Parathyroid adenoma (tissue), 2 donors: ENCODE measurements around the gene ECEL1.

ENCODE experiments used
- H2AFZ ChIP-seq: fragments of 300-600 bp; sonication (generic); one replicate; pipeline ENCODE4 v1.7.0; 2017; ENCODE audit warnings: antibody characterized with exemption, mild to moderate bottlenecking
- H3K27ac ChIP-seq: fragments of 300-600 bp; sonication (generic); one replicate; pipeline ENCODE4 v1.7.0; 2017
- H3K27me3 ChIP-seq: fragments of 300-600 bp; sonication (generic); one replicate; pipeline ENCODE4 v1.7.0; 2017; ENCODE audit warnings: low read length; ENCODE audit not compliant: control insufficient read depth, insufficient read depth
- H3K36me3 ChIP-seq: fragments of 300-600 bp; sonication (generic); one replicate; pipeline ENCODE4 v1.7.0; 2017; ENCODE audit warnings: low read length; ENCODE audit not compliant: control insufficient read depth, insufficient read depth
- H3K4me1 ChIP-seq: fragments of 300-600 bp; sonication (generic); one replicate; pipeline ENCODE4 v1.7.0; 2017; ENCODE audit warnings: control low read depth
- H3K4me2 ChIP-seq: fragments of 300-600 bp; sonication (generic); one replicate; pipeline ENCODE4 v1.7.0; 2017; ENCODE audit warnings: low read length
- H3K4me3 ChIP-seq: fragments of 300-600 bp; sonication (generic); one replicate; pipeline ENCODE4 v1.7.0; 2017; ENCODE audit warnings: low read depth, low read length
- H3K79me2 ChIP-seq: fragments of 300-600 bp; sonication (generic); one replicate; pipeline ENCODE4 v1.7.0; 2017; ENCODE audit warnings: control low read depth
- H3K9ac ChIP-seq: fragments of 300-600 bp; sonication (generic); one replicate; pipeline ENCODE4 v1.7.0; 2017; ENCODE audit warnings: mild to moderate bottlenecking
- H3K9me3 ChIP-seq: fragments of 300-600 bp; sonication (generic); one replicate; pipeline ENCODE4 v1.7.0; 2017; ENCODE audit warnings: low read length; ENCODE audit not compliant: control insufficient read depth
- CTCF ChIP-seq: fragments of 300-600 bp; sonication (generic); IDR thresholded peaks from one replicate; pipeline ENCODE4 v1.7.0; 2017; ENCODE audit warnings: antibody characterized with exemption, mild to moderate bottlenecking
- donor health status: primary hyperparathyroidism.

The ECEL1 gene

GRCh38 chr2:232432598-232433184, 54.9 kb downstream of the ECEL1 start:
- Histone ChIP-seq H3K79me2 (no peaks in the 10 kb centered on the region), H3K4me2 (no peak overlapping the region), H2AFZ (no peak overlapping the region), H3K9me3 (no peaks in the 10 kb centered on the region), H3K9ac (no peak overlapping the region), H3K27me3 (no peaks in the 10 kb centered on the region), H3K27ac (no peak overlapping the region), H3K4me1 (no peaks in the 10 kb centered on the region), H3K36me3 (no peaks in the 10 kb centered on the region), H3K4me3 (no peak overlapping the region)
- no peak for TF ChIP-seq CTCF

GRCh38 chr2:232431705-232432590, 55.7 kb downstream of the ECEL1 start:
- Histone ChIP-seq H3K27ac (no peak overlapping the region), H3K27me3 (no peaks in the 10 kb centered on the region), H3K4me2 (no peak overlapping the region), H2AFZ (no peak overlapping the region), H3K4me3 (no peak overlapping the region), H3K9me3 (no peaks in the 10 kb centered on the region), H3K4me1 (no peaks in the 10 kb centered on the region), H3K9ac (no peak overlapping the region), H3K36me3 (no peaks in the 10 kb centered on the region), H3K79me2 (no peaks in the 10 kb centered on the region)
- TF ChIP-seq CTCF: no peak
